ENCODE measurements around the gene SLC5A2.

The SLC5A2 gene

GRCh38 chr16:31460582-31461002, 22.3 kb upstream of the SLC5A2 start:
- peak; percentile 55 for DNase-seq

GRCh38 chr16:31461201-31461920, 21.6 kb upstream of the SLC5A2 start:
- no peak for DNase-seq

DNA sequence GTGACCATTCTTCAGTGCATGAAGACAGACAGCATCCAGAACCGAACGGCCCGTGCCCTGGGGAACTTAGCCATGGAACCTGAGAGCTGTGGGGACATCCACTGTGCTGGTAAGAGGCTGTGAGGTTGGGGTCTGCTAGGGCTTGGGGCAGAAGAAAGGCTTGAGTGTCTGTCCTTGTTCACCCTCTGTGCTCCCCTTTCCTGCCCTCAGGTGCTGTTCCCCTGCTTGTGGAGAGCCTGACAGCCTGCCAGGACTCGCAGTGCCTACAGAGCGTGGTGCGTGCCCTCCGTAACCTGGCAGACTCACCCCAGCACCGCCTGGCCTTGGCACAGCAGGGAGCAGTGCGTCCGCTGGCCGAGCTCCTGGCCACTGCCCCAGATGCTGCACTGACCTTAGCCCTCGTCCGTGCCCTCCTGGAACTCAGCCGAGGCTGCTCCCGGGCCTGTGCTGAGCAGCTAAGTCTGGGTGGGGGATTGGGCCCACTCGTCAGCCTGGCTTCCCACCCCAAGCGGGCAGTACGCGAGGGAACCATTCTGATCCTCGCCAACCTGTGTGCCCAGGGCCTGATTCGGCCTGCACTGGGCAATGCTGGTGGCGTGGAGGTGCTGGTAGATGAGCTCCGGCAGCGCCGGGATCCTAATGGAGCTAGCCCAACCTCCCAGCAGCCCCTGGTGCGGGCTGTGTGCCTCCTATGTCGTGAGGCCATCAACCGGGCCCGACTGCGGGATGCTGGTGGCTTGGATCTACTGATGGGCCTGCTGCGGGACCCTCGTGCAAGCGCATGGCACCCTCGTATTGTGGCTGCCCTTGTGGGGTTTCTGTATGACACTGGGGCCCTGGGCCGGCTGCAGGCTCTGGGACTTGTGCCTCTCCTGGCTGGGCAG, 20.8 kb upstream of the SLC5A2 start:
- DNase-seq = no peak

GRCh38 chr16:31464348-31464769, 18.6 kb upstream of the SLC5A2 start:
- no peak for DNase-seq

DNA sequence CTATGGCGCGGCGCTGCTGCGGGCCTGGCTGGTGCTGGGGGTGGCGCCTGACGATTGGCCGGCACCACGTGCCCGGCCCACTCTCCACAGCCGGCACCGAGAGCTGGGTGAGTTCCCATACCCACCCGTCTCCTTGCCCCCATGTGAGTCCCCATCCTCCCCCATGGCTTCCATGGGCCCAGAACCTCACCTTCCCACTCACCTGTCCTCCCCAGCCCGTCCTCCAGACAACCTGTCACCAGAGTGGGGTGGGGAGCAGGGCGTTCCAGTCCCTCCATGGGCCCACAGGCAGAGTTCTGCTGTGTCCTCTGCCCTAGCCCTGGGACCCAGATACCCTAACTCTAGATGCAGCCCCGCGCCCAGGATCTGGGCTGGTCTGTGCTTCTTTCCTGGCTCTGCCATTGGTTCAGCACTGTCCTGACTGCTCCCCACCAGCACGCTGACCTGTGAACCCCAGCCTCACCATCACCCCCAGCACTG, 18.1 kb upstream of the SLC5A2 start:
- no peak for DNase-seq

DNA sequence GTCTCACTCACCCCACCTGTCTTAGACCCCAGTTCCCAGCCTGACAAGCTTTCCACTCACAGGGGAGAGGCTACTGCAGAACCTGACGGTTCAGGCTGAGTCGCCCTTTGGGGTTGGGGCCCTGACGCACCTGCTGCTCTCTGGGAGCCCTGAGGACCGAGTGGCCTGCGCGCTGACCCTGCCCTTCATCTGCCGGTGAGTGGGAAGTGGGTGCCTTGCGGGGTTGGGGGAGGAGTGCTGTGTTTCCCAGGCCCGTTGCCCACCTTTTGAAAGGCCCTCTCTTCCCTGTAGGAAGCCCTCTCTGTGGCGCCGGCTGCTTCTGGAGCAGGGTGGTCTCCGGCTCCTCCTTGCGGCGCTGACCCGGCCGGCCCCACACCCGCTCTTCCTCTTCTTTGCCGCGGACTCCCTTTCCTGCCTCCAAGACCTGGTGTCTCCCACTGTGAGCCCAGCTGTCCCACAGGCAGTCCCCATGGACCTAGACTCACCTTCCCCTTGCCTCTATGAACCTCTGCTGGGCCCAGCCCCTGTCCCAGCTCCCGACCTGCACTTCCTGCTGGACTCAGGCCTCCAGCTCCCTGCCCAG, 17.0 kb upstream of the SLC5A2 start:
- DNase-seq = no peak

DNA sequence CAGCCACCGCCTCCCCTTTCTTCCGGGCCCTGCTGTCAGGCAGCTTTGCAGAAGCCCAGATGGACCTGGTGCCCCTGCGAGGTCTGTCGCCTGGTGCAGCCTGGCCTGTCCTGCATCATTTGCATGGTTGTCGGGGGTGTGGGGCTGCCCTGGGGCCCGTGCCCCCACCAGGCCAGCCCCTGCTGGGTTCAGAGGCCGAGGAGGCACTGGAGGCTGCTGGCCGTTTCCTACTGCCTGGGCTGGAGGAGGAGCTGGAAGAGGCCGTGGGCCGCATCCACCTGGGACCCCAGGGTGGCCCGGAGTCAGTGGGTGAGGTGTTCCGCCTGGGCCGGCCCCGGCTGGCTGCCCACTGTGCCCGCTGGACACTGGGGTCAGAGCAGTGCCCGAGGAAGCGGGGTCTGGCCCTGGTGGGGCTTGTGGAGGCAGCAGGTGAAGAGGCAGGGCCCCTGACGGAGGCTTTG, 16.5 kb upstream of the SLC5A2 start:
- DNase-seq = no peak

DNA sequence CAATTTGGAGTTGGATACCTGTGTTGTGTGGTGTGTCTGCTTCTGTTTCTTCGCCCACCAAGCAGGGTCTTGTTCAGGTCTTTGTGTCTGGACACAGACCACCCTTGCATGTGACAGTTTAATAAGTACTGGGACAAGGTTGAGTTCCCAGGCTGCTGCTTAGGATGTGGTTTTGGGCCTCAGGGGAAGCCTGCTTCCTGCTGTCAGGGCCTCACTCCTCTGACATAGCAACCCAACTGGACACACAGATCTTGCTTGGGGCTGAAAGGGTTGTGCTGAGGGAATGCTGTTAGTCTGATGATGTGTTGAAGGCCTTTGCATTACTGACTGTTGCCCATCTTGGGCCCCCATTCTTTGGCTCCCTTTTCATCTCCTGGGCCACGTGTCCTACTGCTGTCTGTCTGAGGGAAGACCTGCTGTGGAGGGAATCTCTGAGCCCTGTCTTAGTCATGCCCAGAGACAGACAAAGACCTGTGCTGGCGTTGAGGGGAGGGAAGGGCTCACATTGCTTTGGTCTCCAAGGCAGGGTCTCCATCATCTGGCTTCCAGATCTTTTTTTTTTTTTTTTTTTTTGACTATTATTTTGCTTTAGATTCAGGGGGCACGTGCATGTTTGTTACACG, 15.7 kb upstream of the SLC5A2 start:
- no peak for DNase-seq

DNA sequence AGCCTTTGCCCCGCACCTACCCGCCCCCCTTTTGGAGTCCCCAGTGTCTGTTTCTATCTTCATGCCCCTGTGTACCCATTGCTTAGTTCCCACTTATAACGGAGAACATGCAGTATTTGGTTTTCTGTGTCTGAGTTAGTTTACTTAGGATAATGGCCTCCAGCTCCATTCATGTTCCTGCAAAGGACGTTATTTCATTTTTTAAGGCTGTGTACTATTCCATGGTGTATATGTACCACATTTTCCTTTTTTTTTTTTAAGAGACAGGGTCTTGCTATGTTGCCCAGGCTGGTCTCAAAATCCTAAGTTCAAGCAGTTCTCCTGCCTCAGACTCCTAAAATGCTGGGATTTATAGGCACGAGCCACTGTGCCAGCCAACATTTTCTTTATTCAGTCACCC, 15.1 kb upstream of the SLC5A2 start:
- no peak for DNase-seq

- DNase-seq = no peak
These were observed 12.3 kb upstream of the SLC5A2 start for GRCh38 chr16:31470615-31471014.

DNA sequence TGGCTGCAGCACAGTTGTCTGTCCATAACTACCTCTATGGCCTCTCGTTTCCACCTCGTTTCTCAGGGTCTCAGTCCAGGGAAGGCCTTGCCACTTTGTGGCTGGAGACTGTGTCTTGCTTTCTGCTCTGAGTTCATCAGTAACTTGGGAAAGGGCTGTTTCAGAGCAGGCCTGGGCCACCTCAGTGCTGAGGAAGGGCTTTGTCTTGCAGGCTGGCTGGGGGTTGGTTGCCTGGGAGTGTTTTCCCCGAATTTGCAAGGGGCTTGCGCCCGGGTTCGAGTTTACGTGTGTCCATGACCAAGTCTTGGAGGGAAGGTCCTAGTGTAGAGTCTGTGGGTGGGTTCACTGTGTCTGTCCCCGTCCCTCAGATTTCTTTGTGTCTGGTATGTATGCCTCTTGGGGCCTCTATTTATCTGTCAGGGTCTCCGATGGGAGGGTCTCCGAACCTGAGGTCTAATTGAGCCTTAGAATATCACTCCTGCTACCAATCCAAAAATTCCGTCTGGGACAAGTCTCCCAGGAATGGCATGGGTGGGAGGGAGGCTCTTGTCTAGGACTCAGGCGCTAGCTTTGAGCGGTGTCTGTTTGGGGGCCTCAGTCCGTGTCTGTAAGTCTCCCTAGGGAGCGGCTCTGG, 11.6 kb upstream of the SLC5A2 start:
- DNase-seq = no peak

DNA sequence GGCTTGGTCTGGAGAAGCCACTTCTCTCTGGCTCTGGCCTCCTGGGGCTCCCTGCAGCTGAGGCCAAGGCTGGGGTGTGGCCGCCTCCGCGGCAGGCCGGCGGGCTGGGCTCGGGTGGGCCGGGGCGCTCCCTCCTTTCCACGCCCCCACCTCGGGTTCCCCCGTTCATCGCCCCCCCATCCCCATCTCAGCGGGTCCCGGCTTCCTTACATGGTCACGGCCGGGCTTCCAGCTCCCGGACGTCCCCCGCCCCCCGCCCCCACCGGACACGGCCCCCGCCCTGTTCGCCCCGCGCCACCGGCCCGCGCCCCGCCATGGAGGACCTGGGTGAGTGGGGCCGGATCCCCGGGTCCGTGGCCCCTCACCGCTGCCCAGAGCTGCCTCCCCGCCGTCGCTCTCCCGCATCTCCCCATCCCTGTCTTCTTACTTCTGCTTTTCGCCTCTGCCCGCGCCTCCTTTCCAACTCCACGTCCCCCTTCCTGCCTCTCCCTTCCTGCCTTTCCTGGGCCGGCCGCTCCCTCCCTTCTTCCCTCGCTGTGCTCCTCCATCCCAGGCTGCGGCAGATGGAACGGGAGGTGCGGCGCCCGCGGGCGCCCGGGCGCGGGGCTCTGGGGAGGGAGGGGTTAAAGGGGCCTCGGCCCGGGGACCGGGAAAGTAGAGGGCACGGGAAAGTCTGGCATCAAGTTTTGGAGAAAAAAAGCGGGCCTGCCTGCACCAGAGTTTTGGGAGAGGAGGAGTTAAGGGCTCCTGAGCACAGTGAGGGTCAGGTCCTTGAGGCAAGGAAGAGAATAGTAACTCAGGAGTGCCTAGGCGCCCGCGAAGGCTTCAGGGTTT, 10.8 kb upstream of the SLC5A2 start, which contains the start of gene TGFB1I1:
TGFB1I1 (plus strand) TSS at position 278 of the 834 bp plus-strand sequence; CDS start at position 315, 37 bp downstream.
- DNase-seq = peak; percentile 46

DNA sequence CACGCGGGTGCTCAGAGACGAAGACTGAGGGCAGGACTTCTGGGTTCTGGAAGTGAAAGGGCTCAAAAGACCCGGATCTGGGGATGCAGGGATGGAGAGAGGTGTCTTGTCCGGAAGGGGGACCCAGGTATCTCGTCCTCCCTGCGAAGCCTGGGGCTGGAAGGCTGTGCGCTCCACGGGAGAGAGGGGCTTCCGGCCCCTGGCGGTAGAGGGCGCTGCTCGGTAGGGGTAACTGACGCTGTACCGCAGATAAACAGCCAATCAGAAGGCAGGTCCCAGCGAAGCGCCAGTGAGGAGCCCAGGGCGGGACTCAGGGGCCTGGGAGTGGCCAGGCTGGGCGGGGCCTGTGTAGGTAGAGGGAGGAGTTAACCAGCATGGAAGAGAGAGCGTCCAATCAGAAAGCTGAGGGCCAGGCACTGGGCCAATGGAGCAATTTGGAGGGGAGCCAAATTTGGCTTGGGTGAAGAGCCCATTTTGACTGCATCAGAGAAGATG, 10.2 kb upstream of the SLC5A2 start:
- peak; percentile 93 for DNase-seq

DNA sequence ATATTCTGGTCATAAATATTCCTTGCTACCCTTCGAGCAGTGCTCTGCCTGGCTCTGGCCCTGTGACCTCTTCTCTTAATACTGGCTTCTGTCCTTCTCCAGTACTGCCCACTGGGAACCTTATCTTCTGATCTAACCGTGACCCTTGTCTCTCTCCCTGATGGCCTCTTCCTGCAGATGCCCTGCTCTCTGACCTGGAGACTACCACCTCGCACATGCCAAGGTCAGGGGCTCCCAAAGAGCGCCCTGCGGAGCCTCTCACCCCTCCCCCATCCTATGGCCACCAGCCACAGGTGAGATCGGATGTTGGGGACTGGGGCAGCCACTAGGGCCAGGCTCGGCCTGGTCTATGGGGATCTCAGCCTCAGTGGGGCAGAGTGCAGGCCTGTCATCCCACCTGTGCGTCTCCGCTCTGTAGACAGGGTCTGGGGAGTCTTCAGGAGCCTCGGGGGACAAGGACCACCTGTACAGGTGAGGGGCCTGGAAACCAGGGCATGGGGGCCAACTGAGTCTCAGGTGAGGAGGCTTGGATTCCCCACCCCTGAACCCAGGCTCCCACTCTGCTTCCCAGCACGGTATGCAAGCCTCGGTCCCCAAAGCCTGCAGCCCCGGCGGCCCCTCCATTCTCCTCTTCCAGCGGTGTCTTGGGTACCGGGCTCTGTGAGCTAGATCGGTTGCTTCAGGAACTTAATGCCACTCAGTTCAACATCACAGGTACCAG, 9.5 kb upstream of the SLC5A2 start:
- DNase-seq = no peak

- DNase-seq = no peak
These were observed 8.7 kb upstream of the SLC5A2 start for GRCh38 chr16:31474173-31474714.

DNA sequence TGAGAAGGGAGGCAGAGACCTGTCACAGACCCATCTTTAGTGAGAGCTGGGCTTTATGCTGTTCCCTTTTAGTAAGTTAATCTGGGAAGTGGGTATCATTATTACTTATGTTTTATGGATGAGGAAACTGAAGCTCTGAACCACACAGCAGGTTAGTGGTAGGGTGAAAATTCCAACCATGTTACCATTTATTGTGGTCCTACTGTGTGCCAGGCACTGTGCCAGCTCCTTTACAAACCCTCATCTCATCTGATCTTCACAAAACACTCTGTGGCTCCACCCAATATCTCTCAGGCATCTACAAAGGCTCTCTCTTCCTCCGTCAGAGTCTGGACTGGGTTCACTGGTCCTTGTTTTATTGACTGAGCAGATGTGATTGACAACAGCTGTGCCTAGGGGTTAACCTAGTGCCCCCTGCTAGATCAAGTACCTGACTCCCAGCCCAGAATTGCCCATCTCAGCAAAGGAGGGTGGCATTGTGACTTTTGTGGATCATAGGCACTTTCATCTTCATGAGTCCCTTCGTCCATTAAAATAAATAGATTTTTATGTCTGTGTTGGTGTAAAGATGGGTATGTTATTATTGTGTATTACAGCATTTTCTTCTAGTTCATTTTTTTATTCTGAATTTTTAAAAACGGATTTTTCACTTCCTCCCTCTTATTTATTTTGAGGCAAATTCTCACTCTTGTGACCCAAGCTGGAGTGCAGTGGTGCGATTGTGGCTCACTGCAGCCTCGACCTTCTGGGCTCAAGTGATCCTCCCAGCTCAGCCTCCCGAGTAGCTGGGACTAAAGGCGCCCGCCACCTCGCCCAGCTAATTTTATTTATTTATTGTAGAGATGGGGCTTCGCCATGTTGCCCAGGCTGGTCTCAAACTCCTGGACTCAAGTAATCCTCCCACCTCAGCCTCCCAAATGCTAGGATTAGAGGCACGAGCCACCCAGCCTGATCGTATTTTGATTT, 7.9 kb upstream of the SLC5A2 start:
- no peak for DNase-seq

DNA sequence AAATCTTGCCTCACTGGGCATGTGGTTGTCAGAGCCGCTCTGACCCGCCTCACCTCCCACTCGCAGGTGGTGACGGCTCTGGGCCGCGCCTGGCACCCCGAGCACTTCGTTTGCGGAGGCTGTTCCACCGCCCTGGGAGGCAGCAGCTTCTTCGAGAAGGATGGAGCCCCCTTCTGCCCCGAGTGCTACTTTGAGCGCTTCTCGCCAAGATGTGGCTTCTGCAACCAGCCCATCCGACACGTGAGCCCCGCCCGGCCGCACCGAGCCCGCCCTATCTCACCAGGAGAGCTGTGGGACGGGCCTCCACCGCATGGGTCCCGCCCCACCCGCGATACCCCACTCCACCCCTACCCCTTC, 7.0 kb upstream of the SLC5A2 start:
- DNase-seq = peak; percentile 68

- DNase-seq = peak; percentile 93
These were observed 6.4 kb upstream of the SLC5A2 start for GRCh38 chr16:31476303-31477219.

All from DMS53 (cell line).